NCI-H146 treated with DMSO at 0.1 percent for 48 hours (cell line): Measurements from ENCODE around the gene ZFP30.
A peak's percentile ranks its signal among the peaks of the same experiment; 100 is the strongest.
"Not testable (repeated sequence)": the region's sequence is repeated elsewhere in the genome, so short reads cannot be mapped to it uniquely, and the experiment has no call there.

Experiments used
- DNase-seq: peaks from one replicate; lab custom pipeline; 2025; ENCODE audit not compliant: unreplicated experiment; lab: John Stamatoyannopoulos, UW

The ZFP30 gene

DNA sequence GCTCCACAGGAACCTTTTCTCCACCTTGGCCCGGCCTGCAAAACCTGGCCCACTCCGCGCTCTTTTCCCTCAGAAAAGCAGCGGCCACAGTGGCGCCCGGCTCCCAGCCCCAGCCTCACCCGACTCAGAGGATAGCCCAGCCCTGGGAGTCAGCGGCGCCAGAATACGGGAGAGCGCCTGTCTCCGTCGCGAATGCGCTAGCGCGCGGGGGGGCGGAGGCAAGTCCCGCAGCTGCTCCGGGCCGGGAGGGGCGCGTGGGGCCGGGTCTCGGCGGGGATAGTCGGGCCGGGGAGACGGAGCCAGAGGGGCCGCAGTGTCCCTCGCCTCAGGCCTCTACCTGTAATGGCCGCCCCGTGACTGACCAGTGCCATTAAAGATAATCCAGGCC, at the start of gene ZFP30:
Gene ZFP30 (minus strand): TSS at position 165 of the 388 bp plus-strand sequence. CDS start 7,643 bp downstream, outside the sequence.
- DNase-seq: peak; percentile 91

DNA sequence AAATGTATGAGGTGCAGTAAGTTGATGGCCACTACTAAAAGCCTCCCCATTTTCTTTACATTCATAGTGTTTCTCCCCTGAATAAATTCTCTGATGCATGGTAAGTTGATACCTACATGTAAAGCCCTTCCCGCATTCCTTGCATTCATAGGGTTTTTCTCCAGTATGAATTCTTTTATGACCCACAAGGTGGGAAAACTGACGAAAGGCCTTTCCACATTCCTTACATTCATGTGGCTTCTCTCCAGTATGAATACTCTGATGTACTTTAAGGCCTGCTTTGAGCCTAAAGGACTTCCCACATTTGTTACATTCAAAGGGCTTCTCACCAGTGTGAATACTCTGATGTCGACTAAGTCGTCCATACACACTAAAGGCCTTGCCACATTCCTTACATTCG, 43.8 kb upstream of the ZFP30 start:
- DNase-seq: no peak

DNA sequence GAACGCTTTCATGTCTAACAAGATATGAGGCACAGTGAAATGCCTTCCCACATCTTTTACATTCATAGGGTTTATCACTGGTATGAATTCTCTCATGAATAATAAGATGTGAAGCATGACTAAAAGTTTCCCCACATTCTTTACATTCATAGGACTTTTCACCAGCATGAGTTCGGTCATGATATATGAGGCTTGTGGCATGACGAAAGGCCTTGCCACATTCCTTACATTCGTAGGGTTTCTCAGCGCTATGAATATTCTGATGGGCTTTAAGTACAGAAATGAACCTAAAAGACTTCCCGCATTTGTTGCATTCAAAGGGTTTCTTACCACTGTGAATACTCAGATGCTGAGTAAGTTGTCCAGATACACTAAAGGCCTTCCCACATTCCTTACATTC, 43.0 kb upstream of the ZFP30 start:
- DNase-seq: no peak

DNA sequence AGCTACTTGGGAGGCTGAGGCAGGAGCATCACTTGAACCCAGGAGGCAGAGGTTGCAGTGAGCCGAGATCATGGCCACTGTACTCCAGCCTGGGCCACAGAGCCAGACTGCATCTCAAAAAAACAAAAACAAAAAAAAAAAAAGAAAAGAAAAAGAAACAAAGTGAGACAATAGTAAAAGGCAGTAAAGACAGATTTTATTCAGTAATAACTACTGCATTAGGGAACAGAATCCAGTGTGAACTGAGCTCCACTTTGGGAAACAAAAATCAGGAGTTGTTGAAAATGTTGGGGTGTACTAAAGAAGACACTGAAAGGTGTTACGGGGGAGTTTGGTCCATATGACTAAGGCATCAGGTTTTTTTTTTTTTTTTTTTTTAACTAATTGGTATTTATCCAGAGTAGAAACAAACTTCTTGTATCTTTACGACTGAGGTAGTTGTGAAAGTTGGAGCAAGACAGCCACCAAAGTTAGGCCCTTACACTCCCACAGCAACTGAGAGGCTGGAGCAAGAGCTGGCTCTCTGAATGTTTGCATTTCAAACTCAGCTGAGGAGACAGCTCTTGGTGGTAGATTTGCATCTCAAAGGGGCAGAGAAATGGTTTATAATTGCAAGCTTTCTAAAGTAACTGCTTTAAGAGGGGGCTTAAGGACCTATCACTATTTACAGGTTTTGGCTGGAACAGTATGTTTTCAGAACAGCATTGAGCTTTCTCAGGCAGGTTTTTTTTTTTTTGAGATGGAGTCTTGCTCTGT, 40.1 kb upstream of the ZFP30 start:
- DNase-seq: no peak

DNA sequence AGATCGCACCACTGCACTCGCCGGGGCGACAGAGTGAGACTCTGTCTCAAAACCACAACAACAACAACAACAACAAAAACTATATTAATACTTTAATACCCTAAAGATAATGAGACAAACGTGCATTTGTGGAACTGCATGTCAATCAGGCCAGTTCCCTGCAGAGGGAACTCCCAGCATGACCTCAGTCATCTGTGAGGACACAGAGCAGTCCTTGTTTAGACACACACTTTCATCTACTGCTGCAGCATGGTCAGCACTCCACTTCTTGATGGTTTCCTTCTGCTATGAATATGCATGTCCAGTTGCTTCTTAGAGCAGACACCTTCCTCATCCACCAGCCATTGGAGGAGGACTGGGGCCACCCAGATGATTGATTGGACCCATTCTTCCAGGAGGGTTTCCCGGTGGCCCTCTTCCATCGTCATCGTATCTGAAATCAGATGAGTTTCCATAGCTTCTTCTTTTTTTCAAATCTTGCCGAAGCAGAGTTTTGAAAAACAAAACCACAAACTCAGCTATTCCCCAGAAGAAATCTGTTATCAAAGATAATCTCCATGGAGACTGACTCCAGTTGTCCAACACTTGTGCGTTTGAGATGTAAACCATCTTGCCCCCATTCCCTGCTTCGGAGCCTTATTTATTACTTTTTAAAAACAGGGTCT, 37.8 kb upstream of the ZFP30 start:
- DNase-seq: no peak

DNA sequence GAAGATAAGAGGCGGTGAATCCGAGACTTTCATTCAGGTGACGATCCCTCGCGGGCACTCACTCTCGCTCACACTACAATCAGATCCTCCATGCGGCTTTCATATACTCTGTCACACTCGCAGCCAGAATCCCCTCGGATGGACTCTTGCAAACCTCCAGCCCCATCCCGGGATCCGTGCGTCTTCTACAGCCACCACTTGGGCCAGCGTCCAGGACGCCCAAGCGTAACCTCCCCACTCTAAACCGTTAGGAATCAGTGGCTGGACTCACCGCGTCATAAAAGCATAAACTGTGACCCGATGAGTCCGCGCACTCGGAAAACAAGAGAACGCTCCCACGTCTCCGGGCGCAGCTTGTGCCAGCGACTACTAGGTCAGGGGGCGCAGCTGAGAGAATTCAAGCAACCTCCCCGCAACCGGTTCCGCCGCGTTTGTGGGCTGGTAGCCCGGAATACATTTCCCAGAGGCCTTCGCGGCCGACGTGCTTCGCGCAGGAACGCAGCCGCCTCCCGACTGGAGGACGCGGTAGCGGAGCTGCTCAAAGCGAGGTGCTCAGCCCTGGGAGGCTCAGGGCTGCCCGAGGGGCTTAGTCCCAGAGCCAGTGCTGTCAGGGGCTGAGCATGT, 36.7 kb upstream of the ZFP30 start:
- peak; percentile 25 for DNase-seq

DNA sequence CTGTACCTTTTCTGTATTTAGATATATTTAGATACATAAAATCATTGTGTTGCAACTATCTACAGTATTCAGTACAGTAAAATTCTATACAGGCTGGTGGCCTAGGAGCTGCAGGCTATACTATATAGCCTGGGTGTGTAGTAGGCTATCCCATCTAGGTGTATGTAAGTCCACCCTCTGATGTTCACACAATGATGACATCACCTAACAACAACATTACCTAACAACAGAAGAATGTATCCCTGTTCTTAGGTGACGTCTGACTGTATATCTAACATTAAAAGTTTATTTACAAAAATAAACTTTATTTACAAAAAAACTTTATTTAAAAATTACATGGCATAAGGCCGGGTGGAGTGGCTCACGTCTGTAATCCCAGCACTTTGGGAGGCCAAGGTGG, 28.3 kb upstream of the ZFP30 start:
- no peak for DNase-seq

DNA sequence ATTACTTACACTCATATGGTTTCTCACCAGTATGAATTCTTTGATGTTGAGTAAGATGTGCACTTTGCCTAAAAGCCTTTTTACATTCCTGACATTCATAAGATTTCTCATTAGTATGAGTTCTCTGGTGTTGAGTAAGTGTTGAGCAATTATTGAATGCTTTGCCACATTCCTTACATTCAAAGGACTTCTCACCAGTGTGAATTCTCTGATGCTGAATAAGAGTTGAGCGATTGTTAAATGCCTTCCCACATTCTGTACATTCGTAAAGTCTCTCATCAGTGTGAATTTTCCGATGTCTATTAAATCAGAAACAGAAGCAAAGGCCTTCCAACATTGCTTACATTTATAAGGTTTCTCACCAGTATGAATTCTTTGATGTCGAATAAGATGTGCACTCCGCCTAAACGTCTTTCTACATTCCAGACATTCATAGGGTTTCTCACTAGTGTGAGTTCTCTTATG, 14.2 kb upstream of the ZFP30 start:
- no peak for DNase-seq

DNA sequence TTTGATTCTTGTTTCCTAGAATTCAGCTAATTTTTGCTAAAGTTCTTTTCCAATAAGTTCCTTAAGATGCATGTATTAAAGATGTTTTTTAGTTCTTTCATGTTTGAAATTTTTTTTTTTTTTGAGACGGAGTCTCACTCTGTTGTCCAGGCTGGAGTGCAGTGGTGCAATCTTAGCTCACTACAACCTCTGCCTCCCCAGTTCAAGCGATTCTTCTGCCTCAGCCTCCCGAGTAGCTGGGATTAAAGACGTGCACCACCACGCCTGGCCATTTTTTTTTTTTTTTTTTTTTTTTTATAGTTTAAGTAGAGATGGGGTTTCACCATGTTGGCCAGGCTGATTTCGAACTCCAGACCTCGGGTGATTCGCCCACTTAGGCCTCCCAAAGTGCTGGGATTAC, 1.9 kb upstream of the ZFP30 start:
- DNase-seq: not testable (repeated sequence)

DNA sequence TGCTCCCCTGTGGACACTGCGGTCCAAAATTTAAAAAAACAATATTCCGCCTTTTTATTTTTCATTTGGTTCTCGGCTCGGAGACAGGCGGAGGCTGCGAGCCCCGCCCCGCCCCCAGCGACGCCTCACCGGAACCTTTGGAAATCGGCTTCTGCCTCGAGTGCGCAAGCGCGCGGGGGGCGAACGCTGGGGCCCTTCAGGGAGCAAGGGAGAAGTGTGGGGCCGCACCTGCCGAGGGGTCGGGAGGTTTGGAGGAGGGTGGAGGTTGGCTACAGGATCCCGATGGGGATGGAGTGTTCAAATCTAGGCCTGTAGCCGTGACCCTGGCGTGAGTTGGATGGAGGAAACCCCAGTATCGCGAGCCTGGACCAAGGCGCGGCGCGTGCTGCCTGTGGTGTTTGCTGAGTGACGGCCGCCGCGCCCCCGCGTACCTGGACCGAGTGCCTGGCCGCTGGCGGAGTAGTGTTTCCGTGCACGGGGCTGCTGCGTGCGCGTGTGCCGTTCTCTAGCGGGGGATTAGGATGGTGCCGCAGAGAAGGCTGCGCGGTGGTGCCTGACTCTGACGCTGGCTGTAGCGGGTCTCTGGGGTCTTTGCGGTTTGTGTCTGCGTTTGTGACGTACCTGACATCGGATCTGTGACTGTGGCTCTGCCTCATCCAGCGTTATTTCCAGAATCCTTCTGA, 565 bp upstream of the ZFP30 start:
- peak; percentile 91 for DNase-seq

DNA sequence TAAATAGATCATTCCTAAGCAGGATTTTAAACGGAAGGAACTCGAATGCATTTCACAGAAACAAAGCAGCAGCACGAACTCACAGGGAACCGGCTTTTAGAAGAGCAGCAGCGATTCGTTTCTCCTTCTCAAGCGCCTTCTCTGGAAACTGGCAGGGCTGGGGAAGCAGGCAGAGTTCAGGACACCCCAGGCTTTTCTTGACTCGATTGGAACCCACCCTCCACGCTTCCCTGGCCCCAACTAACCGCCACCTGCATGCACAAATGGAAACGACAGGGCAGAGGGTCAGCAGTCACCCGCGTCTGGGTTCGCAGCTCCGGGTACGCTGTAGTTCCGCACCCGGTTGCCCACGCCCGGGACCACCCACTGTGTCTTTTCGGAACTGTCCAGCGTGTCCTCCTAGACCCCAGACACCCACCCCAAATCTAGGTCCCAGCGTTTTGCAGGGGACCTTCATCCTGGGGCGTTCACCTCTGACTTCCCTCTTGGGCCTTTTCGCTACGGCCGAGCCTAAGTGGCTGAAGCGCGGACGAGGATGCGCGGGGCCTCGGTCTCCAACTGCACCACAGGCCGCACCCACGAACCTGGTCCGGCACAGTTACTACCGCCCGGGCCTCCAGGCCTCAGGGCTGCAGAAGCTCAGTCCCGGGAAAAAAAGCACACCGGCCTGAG, 500 bp downstream of the ZFP30 start:
- peak; percentile 75 for DNase-seq

DNA sequence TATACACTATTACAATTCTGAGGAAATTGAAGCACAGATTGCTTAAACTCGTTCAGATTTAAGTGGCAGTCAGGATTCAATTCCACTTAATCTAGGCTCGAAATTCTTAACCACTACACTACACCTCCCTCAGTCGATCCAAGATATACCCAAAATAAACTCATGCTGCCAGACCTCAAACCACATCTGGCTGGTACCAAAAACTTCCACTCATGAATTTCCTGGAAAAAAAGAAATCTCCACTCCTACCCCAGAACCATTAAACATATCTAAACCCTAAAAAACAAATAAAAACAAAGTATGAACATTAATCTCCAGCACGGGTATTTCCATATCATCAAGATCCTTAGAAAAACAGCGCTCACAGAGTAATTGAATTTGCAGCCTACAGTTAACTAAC, 1.1 kb downstream of the ZFP30 start:
- DNase-seq: peak; percentile 46

DNA sequence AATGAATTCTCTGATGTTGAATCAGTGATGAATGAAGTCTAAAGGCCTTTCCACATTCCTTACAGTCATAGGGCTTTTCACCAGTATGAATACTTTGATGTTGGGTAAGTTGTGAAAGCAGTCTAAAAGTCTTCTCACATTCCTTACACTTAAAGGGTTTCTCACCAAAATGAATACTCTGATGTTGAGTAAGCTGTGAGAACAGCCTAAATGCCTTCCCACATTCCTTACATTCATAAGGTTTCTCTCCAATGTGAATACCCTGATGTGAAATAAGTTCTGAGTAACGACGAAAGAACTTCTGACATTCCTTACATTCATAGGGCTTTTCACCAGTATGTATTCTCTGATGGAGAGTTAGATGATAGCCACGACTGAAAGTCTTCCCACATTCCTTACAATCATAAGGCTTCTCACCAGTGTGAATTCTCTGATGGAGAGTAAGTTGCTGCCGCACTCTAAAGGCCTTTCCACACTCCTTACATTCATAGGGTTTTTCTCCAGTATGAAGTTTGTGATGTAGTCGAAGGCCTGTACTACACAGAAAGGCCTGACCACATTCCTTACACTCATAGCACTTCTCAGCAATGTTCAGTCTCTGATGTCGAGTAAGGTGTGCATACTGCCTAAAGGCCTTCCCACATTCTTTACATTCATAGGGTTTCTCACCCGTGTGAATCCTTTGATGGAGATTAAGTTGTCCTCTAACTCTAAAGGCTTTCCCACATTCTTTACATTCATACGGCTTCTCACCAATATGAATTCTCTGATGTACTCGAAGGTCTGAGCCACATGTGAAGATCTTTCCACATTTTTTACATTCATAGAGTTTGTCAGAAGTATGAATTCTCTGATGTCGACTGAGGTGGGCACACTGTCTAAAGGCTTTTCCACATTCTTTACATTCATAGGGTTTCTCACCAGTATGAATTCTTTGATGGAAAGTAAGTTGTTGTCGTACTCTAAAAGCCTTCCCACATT, 19.9 kb downstream of the ZFP30 start:
- no peak for DNase-seq

DNA sequence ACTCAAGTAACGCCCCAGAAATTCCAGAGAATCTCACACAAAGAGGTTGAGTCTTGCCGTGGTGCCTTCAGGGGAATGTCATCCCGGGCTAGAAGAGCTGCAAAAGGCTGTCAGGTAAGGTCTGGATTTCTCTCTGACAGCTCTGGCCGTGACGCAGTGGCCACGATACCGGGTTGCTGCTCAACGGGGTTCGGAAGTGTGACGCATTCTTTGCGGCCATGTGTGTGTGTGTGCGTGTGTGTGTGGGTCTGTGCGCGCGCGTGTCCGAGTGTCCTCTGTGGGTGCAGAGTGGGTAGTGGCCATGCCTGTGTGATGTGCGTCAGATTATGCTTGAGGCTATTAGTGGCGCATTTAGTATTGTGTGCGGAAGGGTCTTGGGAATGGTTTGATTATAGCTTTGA, 60.3 kb downstream of the ZFP30 start:
- DNase-seq: peak; percentile 78

DNA sequence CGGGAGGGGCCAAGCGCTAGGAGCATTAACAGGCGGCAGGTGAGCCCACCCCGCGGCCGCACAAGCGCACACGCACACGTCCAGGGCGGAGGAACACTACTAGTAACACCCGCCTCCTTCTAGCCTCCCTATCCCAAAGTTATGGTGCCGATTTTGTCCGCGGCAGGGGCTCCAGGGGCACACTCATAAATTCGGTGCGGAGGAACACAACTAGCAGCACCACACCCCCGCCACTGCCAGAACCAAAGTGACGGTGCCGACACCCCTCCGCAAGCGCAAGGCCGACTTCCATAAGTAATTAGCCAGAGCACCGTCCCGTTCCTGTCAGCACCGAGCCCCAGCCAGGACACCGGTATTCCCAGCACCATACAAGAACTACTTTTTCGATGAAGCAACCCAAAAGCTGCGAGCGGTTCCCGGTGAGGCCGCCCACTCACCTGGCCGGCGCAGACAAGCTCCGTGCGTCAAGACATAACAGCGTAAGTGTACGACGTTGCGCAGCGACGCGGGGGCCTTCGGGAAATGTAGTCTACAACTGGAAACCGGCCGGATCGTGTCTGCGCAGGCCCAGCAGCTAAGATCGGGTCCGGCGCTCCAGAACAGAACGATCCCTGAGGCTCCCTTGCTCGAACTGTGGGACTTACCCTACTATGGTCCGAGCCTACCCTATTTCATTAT, 60.8 kb downstream of the ZFP30 start, which contains the start of the genes ZNF540 and ZNF571:
Gene ZNF540 (plus strand): TSS at position 573 of the 678 bp plus-strand sequence. CDS start 3,572 bp downstream, outside the sequence.
Gene ZNF571 (minus strand): TSS at position 489 of the 678 bp plus-strand sequence. CDS start 8,116 bp downstream, outside the sequence.
- peak; percentile 92 for DNase-seq

DNA sequence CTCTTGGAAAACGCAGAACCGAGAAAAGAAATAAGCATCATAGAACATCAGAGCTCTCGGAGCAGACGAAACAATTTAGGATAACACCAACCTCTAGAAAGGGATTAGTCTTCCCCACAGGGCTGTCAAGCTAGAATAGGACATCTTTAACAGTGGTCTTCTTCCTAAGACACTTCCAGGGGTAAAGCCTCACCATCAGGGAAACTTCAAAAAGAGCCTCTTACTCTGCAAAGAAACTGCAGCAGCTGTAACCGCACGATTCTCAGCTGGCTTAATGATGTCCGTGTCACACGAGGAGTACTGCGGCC, 61.3 kb downstream of the ZFP30 start:
- DNase-seq: peak; percentile 41

DNA sequence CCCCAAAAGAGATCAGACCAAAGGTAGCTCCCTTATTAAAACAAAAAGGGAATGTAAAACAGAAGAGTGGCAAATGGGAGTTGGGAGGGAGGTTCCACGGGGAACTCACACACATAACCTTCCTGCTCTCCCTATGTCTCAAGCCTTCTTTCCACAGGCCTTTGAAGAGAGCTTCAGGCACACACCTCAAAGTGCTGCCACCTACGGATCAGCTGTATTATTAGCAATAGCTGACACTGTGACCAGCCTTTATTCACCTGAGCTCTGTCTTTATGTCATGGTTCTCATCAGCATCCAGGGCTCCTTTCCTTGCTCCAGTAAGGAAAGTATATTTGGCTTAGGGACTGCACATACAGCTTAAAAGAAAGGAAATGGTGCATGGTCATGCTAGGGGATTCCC, 71.9 kb downstream of the ZFP30 start:
- DNase-seq: no peak

DNA sequence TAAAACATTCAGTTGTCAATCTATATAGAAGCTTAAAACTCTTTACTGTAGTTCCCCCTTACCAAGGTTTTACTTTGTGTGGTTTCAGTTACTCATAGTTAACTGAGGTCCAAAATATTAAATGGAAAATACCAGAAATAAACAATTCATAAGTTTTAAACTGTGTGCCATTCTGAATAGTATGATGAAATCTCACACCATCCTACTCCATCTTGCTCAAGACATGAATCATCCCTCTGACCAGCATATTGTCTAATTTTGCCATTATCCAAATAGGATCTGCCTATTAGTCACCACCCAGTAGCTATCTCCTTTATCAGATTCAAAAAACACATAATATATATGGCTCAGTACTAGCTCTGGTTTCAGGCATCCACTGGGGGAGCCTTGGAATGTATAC, 83.1 kb downstream of the ZFP30 start:
- no peak for DNase-seq

DNA sequence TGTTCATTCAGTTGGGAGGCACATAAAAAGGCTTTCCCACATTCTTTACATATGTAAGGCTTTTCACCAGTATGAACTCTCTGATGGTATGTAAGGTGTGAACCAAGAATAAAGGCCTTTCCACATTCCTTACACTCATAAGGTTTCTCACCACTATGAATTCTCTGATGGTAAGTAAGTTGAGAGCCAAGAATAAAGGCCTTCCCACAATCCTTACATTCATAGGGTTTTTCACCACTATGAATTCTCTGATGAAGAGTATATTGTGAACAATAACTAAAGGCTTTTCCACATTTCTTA, 89.9 kb downstream of the ZFP30 start:
- no peak for DNase-seq
